GM21737 (cell line): Measurements from ENCODE around the gene CYP4F22.
"Not testable (repeated sequence)": the region's sequence is repeated elsewhere in the genome, so short reads cannot be mapped to it uniquely, and the experiment has no call there.

ENCODE experiments used
- ATAC-seq: cut with Tn5 transposase; IDR thresholded peaks from one replicate; pipeline ENCODE4 v1.9.1; 2021; ENCODE audit warnings: mild to moderate bottlenecking, moderate library complexity; ENCODE audit not compliant: unreplicated experiment

The CYP4F22 gene

GRCh38 chr19:15564534-15565168, 56.3 kb downstream of the CYP4F22 start:
- no peak for ATAC-seq

GRCh38 chr19:15570420-15570819, 62.1 kb downstream of the CYP4F22 start:
- ATAC-seq: no peak

GRCh38 chr19:15575406-15575805, 67.1 kb downstream of the CYP4F22 start:
- ATAC-seq: no peak

GRCh38 chr19:15576526-15577156, 68.3 kb downstream of the CYP4F22 start:
- no peak for ATAC-seq

- no peak for ATAC-seq
Observed at GRCh38 chr19:15577184-15577771, 69.0 kb downstream of the CYP4F22 start.

GRCh38 chr19:15583346-15583745, 75.0 kb downstream of the CYP4F22 start:
- ATAC-seq: no peak

- ATAC-seq: no peak
Observed at GRCh38 chr19:15584095-15584494, 75.8 kb downstream of the CYP4F22 start.

GRCh38 chr19:15584541-15585115, 76.3 kb downstream of the CYP4F22 start:
- no peak for ATAC-seq

GRCh38 chr19:15587663-15588062, 79.3 kb downstream of the CYP4F22 start:
- ATAC-seq: no peak

- no peak for ATAC-seq
Observed at GRCh38 chr19:15588265-15588664, 79.9 kb downstream of the CYP4F22 start.

- no peak for ATAC-seq
Observed at GRCh38 chr19:15589760-15590451, 81.6 kb downstream of the CYP4F22 start.

GRCh38 chr19:15591796-15592195, 83.5 kb downstream of the CYP4F22 start:
- no peak for ATAC-seq

- not testable (repeated sequence) for ATAC-seq
Observed at GRCh38 chr19:15592506-15592905, 84.2 kb downstream of the CYP4F22 start.

- ATAC-seq: not testable (repeated sequence)
Observed at GRCh38 chr19:15593766-15594165, 85.4 kb downstream of the CYP4F22 start.

GRCh38 chr19:15595069-15595468, 86.7 kb downstream of the CYP4F22 start:
- ATAC-seq: no peak
